Mammary epithelial cell (primary cell): ENCODE data around the gene B4GALT2.

ENCODE experiments used
- EZH2 ChIP-seq: IDR thresholded peaks from 2 replicates; pipeline ENCODE4 v1.6.1; 2012; ENCODE audit warnings: low read length, inconsistent platforms, borderline replicate concordance
- TF ChIP-seq, protein P1 (sequence below), 2 donors: IDR thresholded peaks in 1 of 2; conservative IDR thresholded peaks in 1 of 2; 2 replicates each; pipeline ENCODE4 v1.5.1; 2011 to 2012; ENCODE audit warnings: inconsistent platforms in 2 of 2, low read length in 2 of 2, mild to moderate bottlenecking in 2 of 2, control low read depth in 1 of 2, low read depth in 1 of 2; ENCODE audit not compliant: insufficient read depth in 1 of 2; ENCODE audit errors: extremely low read depth in 1 of 2

DNA sequence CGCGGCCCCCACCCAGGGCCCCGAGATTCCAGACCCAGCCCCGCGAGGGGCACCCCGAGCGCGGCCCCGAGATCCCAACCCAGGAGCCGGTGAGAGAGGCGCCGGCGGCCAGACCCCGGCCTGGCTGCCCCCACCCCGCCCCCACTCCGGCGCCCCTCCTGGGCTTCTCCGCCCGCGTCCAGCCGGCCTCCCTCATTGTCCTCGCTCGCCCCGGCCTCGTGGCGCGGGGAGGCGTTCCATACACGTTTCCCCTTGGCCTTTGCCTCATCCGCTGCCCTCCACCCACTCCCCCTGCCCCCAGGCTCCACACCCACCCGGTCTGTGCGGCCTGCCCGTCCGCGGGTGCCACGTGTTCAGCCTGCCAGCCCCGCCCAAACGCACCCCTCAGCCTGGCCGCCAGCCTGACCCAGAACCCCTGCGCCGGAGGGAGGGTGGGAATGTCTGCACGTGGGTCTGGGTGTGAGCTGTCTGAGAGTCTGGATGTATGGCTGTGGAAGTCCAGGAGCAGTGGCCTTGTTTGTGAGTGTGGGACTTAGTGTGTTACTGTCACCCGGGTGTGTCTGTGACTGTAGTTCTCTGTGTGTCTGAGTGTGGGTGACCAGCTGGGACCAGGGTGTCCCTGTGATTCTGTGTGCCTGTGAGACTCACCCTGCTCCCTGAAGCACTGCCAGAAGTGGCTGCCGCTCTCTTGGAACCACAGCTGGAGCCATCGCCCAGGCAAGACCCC is 681 bp downstream of the B4GALT2 start:
- no peak for TF ChIP-seq EZH2
- TF ChIP-seq, protein P1, sequence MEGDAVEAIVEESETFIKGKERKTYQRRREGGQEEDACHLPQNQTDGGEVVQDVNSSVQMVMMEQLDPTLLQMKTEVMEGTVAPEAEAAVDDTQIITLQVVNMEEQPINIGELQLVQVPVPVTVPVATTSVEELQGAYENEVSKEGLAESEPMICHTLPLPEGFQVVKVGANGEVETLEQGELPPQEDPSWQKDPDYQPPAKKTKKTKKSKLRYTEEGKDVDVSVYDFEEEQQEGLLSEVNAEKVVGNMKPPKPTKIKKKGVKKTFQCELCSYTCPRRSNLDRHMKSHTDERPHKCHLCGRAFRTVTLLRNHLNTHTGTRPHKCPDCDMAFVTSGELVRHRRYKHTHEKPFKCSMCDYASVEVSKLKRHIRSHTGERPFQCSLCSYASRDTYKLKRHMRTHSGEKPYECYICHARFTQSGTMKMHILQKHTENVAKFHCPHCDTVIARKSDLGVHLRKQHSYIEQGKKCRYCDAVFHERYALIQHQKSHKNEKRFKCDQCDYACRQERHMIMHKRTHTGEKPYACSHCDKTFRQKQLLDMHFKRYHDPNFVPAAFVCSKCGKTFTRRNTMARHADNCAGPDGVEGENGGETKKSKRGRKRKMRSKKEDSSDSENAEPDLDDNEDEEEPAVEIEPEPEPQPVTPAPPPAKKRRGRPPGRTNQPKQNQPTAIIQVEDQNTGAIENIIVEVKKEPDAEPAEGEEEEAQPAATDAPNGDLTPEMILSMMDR (conservative IDR thresholded peaks at IDR 0.05 in 1 of 2, IDR thresholded peaks at IDR 0.05 in 1 of 2; ENCODE audit: extremely low read depth in 1 of 2, insufficient read depth in 1 of 2, low read depth in 1 of 2, low read length in 2 of 2): no peak
